ENCODE measurements around the gene VDAC2. TPM values are rescaled to one million over a fixed set of nuclear protein-coding genes. Genes with fewer than 3 reads are reported as not detected.

The VDAC2 gene
- total RNA-seq, 2 experiments from 2014 or later = 81.4 to 182 TPM

DNA sequence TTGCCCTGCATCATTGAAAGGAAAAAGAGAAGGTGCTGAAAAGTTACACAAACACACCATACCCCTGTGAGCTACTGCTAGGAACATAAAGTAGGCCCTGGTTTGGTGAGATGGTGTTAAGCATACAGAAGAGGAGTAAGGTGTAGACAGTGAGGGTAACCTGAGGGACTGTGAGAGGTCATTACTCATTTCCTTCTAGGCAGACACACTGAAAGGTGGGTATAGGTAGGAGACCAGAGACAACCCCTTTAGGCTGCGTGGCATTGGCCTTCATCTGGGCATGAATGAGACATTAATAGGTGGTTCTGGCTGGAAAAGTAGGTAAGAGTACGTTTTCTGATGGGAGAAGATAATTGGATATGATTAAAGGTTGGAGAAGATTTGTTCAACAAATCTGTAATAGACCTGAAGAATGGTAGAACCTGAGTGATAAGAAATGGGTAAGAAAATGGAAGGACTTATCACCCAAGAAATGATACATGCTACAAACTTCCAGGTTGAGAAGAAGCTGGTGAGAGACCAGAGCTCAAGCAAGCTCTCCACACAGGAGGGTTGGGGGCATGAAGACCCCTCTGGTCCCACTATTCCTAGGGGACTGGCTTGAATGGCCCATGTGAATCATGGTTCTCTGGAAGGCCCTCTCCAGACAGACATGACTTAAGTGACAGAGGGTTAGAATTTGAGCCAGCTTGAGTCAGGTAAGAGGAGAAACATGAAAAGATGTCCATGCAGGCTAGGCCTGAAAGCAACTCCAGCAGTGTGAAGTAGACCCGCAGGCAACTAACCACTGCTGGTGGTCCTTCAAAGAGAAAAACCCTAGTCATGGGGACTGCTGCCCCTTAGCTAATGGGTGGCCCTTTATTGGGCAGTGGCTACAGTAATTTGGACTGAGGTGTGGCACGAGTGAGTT lies 21.3 kb downstream of the VDAC2 start:
- TSS peak; percentile 32 for BruUV-seq (replicated peaks)
- Histone ChIP-seq H3K4me3 (ENCODE audit: low read depth, low read length, poor library complexity, severe bottlenecking) (no peak overlapping the region), H3K9me2 (ENCODE audit: insufficient read depth, low read length) (no peaks in the 10 kb centered on the region), H2AFZ (ENCODE audit: low read length) (no peak overlapping the region), H3K4me1 (ENCODE audit: insufficient read depth, low read length, poor library complexity, severe bottlenecking) (peaks cover 19% of the 10 kb centered on the region), H4K20me1 (ENCODE audit: insufficient read depth, low read length) (peaks cover 12% of the 10 kb centered on the region; the same call in 1 of the 2 replicates), H3K36me3 (ENCODE audit: insufficient read depth, low read length) (peaks cover 66% of the 10 kb centered on the region), H3K27ac (ENCODE audit: low read depth, low read length, poor library complexity, severe bottlenecking) (no peak overlapping the region), H3K4me2 (ENCODE audit: low read length) (no peak overlapping the region), H3K9me3 (ENCODE audit: low read length) (no peaks in the 10 kb centered on the region), H3K79me2 (ENCODE audit: insufficient read depth, low read depth, low read length) (peaks cover 23% of the 10 kb centered on the region)
- TF ChIP-seq EZH2phosphoT487 (IDR thresholded peaks at IDR 0.05; ENCODE audit: borderline replicate concordance, low read depth, low read length) = no peak
- TF ChIP-seq, protein P1, sequence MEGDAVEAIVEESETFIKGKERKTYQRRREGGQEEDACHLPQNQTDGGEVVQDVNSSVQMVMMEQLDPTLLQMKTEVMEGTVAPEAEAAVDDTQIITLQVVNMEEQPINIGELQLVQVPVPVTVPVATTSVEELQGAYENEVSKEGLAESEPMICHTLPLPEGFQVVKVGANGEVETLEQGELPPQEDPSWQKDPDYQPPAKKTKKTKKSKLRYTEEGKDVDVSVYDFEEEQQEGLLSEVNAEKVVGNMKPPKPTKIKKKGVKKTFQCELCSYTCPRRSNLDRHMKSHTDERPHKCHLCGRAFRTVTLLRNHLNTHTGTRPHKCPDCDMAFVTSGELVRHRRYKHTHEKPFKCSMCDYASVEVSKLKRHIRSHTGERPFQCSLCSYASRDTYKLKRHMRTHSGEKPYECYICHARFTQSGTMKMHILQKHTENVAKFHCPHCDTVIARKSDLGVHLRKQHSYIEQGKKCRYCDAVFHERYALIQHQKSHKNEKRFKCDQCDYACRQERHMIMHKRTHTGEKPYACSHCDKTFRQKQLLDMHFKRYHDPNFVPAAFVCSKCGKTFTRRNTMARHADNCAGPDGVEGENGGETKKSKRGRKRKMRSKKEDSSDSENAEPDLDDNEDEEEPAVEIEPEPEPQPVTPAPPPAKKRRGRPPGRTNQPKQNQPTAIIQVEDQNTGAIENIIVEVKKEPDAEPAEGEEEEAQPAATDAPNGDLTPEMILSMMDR (conservative IDR thresholded peaks at IDR 0.05; ENCODE audit: low read length) = no peak
- ChIA-PET CTCF (ENCODE audit: unreplicated experiment) (interaction anchor here (1.0 to 1.7 kb wide), 2 partner anchors 20 to 22 kb away, joined by 3 to 6 read pairs; partner anchors contain the start of gene VDAC2), POLR2A (interaction anchor here (0.6 to 3.7 kb wide), 2 partner anchors 21 to 48 kb away, joined by 3 to 20 read pairs; partner anchors contain the start of gene VDAC2)
- DNase-seq (ENCODE audit: low spot score) = no peak
- intact Hi-C loops (cut with micrococcal nuclease; ENCODE audit: unreplicated experiment) = loop anchor here (10.0 kb wide), 1 partner anchor 217 kb away; no protein-coding TSS in a partner anchor

DNA sequence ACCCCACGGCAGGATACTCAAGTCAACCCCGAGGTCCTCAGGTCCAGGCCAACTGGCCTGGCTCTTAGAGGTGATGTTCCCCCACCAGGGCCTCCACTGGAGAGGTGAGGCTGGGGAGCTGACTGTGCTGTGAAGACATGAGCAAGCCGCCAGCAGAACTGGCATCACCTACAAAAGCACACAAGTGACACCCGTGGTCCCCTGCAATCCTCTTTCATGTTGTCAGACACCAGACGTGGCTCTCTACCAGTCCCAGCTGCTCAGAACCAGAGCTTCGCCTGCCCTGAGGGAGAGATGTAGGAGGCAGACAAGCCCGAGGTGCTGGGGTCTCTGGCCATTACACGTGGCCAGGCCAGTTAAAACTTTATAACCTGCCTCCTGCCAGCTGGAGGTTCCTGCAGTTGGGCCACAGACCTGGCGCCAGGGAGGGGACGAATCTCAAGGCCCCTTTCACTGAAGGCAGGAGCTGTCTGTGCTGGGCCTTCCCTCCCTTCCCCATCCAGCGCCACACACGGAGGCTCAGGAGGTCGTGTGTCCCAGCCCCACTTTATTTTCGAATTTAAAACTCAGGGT lies 22.9 kb downstream of the VDAC2 start:
- H3K27ac ChIP-seq (ENCODE audit: low read depth, low read length, poor library complexity, severe bottlenecking) = peak overlapping the region; percentile 77
- no TSS peak for BruUV-seq (replicated peaks)
- peaks cover 13% of the 10 kb centered on the region; the same call in 1 of the 2 replicates for H3K79me2 ChIP-seq (ENCODE audit: insufficient read depth, low read depth, low read length)
- H3K4me1 ChIP-seq (ENCODE audit: insufficient read depth, low read length, poor library complexity, severe bottlenecking) = peaks cover 19% of the 10 kb centered on the region
- CTCF ChIA-PET (ENCODE audit: unreplicated experiment) = interaction anchor here (0.5 to 1.7 kb wide), 2 partner anchors 22 to 57 kb away, joined by 3 to 9 read pairs; no protein-coding TSS in a partner anchor
- peaks cover 12% of the 10 kb centered on the region; the same call in 1 of the 2 replicates for H4K20me1 ChIP-seq (ENCODE audit: insufficient read depth, low read length)
- H3K4me2 ChIP-seq (ENCODE audit: low read length) = peak overlapping the region; percentile 92
- POLR2A ChIA-PET = interaction anchor here (0.6 to 3.7 kb wide), 4 partner anchors 9 to 49 kb away, joined by 4 to 20 read pairs (median 4); partner anchors contain the start of gene VDAC2
- no peaks in the 10 kb centered on the region for H3K9me3 ChIP-seq (ENCODE audit: low read length)
- intact Hi-C loops (cut with micrococcal nuclease; ENCODE audit: unreplicated experiment) = loop anchor here (1.0 to 10.0 kb wide), 3 partner anchors 23 to 407 kb away; partner anchors contain the start of genes KAT6B and VDAC2
- H2AFZ ChIP-seq (ENCODE audit: low read length) = peak overlapping the region; percentile 78
- H3K4me3 ChIP-seq (ENCODE audit: low read depth, low read length, poor library complexity, severe bottlenecking) = peak overlapping the region; percentile 80
- peaks cover 53% of the 10 kb centered on the region for H3K36me3 ChIP-seq (ENCODE audit: insufficient read depth, low read length)
- no peaks in the 10 kb centered on the region for H3K9me2 ChIP-seq (ENCODE audit: insufficient read depth, low read length)
- TF ChIP-seq, protein P1 (conservative IDR thresholded peaks at IDR 0.05; ENCODE audit: low read length) = no peak
- DNase-seq (ENCODE audit: low spot score) = peak; percentile 19

Data from OCI-LY7 (cell line).